GM12864 (cell line): ENCODE measurements around the gene BIN1.
A peak's percentile ranks its signal among the peaks of the same experiment; 100 is the strongest.

Source experiments
- DNase-seq: peaks from one replicate; pipeline ENCODE4 v3.0.0-alpha.2; 2011; ENCODE audit warnings: low read depth
- H3K4me3 ChIP-seq: 2 replicates; pipeline ENCODE4 v1.5.1; 2011; ENCODE audit warnings: mild to moderate bottlenecking, low read depth, low read length, control low read depth
- CTCF ChIP-seq: IDR thresholded peaks from 2 replicates; pipeline ENCODE4 v1.5.1; 2011; ENCODE audit warnings: low read depth, mild to moderate bottlenecking, moderate library complexity, low read length, control low read depth, inconsistent platforms; ENCODE audit errors: missing control alignments

The BIN1 gene

GRCh38 chr2:127069003-127069402 lies 38.0 kb downstream of the BIN1 start:
- TF ChIP-seq CTCF = no peak
- H3K4me3 ChIP-seq = no peak overlapping the region
- no peak for DNase-seq

- no peak for TF ChIP-seq CTCF
- no peak for DNase-seq
- no peak overlapping the region for H3K4me3 ChIP-seq
These were observed 38.6 kb downstream of the BIN1 start for GRCh38 chr2:127068351-127068741.

- H3K4me3 ChIP-seq = no peak overlapping the region
- TF ChIP-seq CTCF = peak; percentile 81
- no peak for DNase-seq
These were observed 39.2 kb downstream of the BIN1 start for GRCh38 chr2:127067620-127068350.

- TF ChIP-seq CTCF = no peak
- no peak for DNase-seq
These were observed 40.0 kb downstream of the BIN1 start for GRCh38 chr2:127066942-127067341.

GRCh38 chr2:127065940-127066318 lies 41.0 kb downstream of the BIN1 start:
- no peak for DNase-seq
- TF ChIP-seq CTCF = no peak
- H3K4me3 ChIP-seq = no peak overlapping the region

More at GRCh38 chr2:127066942-127067341, 40.0 kb downstream of the BIN1 start:
- H3K4me3 ChIP-seq = no peak overlapping the region

- no peak overlapping the region for H3K4me3 ChIP-seq
- DNase-seq = no peak
- TF ChIP-seq CTCF = no peak
These were observed 41.5 kb downstream of the BIN1 start for GRCh38 chr2:127065299-127065939.
